ENCODE data around the gene MAD1L1.

Gene MAD1L1

DNA sequence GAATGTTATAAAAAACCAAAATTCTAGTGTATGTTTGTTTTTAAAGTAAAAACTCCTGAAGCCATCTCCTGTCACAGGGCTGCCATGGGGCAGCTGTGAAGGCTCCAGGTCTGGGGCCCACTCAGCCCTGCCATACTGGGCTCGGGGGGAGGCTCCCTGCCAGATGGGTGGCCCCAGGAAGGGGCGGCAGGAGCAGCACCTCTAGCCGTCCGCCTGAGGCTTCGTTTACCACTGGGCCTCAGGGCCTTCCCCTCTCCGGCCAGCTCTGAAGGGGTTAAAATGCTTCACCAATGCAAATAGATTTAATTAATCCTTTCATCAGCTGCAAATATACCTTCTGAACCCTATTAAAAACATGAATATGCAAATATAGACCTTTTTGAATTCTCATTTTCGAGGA, 423.7 kb downstream of the MAD1L1 start:
- no peaks in the 10 kb centered on the region for H3K9me3 ChIP-seq (ENCODE audit: severe bottlenecking)
- TF ChIP-seq, protein P1, sequence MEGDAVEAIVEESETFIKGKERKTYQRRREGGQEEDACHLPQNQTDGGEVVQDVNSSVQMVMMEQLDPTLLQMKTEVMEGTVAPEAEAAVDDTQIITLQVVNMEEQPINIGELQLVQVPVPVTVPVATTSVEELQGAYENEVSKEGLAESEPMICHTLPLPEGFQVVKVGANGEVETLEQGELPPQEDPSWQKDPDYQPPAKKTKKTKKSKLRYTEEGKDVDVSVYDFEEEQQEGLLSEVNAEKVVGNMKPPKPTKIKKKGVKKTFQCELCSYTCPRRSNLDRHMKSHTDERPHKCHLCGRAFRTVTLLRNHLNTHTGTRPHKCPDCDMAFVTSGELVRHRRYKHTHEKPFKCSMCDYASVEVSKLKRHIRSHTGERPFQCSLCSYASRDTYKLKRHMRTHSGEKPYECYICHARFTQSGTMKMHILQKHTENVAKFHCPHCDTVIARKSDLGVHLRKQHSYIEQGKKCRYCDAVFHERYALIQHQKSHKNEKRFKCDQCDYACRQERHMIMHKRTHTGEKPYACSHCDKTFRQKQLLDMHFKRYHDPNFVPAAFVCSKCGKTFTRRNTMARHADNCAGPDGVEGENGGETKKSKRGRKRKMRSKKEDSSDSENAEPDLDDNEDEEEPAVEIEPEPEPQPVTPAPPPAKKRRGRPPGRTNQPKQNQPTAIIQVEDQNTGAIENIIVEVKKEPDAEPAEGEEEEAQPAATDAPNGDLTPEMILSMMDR (IDR thresholded peaks at IDR 0.05; ENCODE audit: poor library complexity, severe bottlenecking): no peak
- H3K36me3 ChIP-seq (ENCODE audit: low read depth): no peaks in the 10 kb centered on the region
- no peak overlapping the region for H3K27ac ChIP-seq (ENCODE audit: poor library complexity, severe bottlenecking)
- H3K4me1 ChIP-seq (ENCODE audit: insufficient read depth, poor library complexity, severe bottlenecking): no peaks in the 10 kb centered on the region
- no peak overlapping the region for H3K4me3 ChIP-seq (ENCODE audit: severe bottlenecking)
- DNase-seq (ENCODE audit: low spot score): no peak
- ATAC-seq (ENCODE audit: low read depth): no peak
- H3K27me3 ChIP-seq (ENCODE audit: insufficient read depth, poor library complexity, severe bottlenecking): no peaks in the 10 kb centered on the region

DNA sequence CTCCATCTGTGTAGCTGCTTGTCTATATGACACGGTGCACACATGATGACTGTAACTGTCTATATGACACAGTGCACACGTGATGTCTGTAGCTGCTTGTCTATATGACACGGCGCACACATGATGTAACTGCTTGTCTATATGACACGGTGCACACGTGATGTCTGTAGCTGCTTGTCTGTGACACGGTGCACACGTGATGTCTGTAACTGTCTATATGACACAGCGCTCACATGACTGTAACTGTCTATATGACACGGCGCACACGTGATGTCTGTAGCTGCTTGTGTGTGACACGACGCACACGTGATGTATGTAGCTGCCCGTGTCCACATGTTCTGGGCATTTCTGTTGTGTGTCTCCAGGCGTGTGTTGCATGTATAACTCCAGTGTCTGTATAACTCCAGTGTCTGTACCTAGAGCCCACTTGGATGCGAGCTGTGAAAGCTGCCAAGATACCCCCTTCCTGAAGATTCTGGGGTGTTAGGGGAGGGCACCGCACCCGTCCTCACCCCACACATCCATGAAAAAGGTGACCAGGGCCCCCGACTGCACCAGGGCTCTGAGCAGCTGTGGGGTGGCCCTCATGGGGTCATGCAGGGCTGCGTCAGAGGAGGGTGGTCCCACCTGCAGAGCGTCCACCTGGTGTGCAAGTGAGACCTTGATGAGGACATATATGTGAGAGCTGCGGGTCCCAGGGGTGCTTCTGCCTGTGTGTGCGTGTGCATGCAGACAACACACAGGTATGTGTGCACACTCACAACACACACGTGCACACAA, 424.7 kb downstream of the MAD1L1 start:
- ATAC-seq (ENCODE audit: low read depth) (no peak), DNase-seq (ENCODE audit: low spot score) (no peak)
- no peaks in the 10 kb centered on the region for H3K9me3 ChIP-seq (ENCODE audit: severe bottlenecking)
- H3K27ac ChIP-seq (ENCODE audit: poor library complexity, severe bottlenecking): no peak overlapping the region
- H3K27me3 ChIP-seq (ENCODE audit: insufficient read depth, poor library complexity, severe bottlenecking): no peaks in the 10 kb centered on the region
- TF ChIP-seq, protein P1 (IDR thresholded peaks at IDR 0.05; ENCODE audit: poor library complexity, severe bottlenecking): no peak
- no peaks in the 10 kb centered on the region for H3K4me1 ChIP-seq (ENCODE audit: insufficient read depth, poor library complexity, severe bottlenecking)
- H3K4me3 ChIP-seq (ENCODE audit: severe bottlenecking): no peak overlapping the region
- H3K36me3 ChIP-seq (ENCODE audit: low read depth): no peaks in the 10 kb centered on the region

DNA sequence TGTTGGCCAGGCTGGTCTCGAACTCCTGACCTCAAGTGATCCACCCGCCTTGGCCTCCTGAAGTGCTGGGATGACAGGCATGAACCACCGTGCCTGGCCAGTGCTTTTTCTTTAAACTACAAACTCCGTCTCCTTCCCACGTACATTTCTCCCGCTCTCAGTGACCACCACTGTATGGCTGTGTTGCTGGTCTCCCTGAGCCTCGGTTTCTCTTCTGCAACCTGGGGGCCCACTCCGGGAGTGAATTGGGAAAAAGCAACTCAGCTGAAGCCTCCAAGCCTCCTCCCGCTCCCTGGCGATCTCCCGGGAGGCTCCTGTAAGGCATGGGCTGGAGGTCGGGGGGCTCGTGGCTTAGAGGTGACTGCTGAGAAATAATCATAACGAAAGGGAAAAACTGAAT, 426.4 kb downstream of the MAD1L1 start:
- TF ChIP-seq, protein P1 (IDR thresholded peaks at IDR 0.05; ENCODE audit: poor library complexity, severe bottlenecking): no peak
- ATAC-seq (ENCODE audit: low read depth): no peak
- no peaks in the 10 kb centered on the region for H3K36me3 ChIP-seq (ENCODE audit: low read depth)

DNA sequence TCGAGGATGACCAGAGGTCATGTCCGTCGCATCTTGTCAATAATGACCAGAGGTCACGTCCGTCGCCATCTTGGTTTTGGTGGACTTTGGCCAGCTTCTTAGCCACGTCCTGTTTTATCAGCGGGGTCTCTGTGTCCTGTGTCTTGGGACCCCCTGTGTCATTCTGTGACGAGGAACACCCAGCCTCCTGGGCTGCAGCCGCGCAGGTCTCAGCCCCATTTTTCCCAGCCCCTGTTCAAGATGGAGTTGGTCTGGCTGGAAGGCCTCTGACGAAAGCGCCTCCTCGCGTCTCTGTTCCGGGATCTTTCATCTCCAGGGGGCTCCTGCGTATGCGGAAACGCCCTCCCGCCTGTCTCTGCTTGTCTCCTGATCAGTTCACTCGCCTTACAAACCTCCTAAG, 428.4 kb downstream of the MAD1L1 start:
- ATAC-seq (ENCODE audit: low read depth): no peak
- no peak for DNase-seq (ENCODE audit: low spot score)
- H3K27ac ChIP-seq (ENCODE audit: poor library complexity, severe bottlenecking): no peak overlapping the region
- no peaks in the 10 kb centered on the region for H3K27me3 ChIP-seq (ENCODE audit: insufficient read depth, poor library complexity, severe bottlenecking)
- H3K4me3 ChIP-seq (ENCODE audit: severe bottlenecking): no peak overlapping the region
- no peaks in the 10 kb centered on the region for H3K36me3 ChIP-seq (ENCODE audit: low read depth)
- TF ChIP-seq, protein P1 (IDR thresholded peaks at IDR 0.05; ENCODE audit: poor library complexity, severe bottlenecking): no peak
- no peaks in the 10 kb centered on the region for H3K4me1 ChIP-seq (ENCODE audit: insufficient read depth, poor library complexity, severe bottlenecking)
- H3K9me3 ChIP-seq (ENCODE audit: severe bottlenecking): peaks cover 3% of the 10 kb centered on the region

More for the DNA sequence above, 426.4 kb downstream of the MAD1L1 start:
- Histone ChIP-seq H3K27me3 (ENCODE audit: insufficient read depth, poor library complexity, severe bottlenecking) (no peaks in the 10 kb centered on the region), H3K4me3 (ENCODE audit: severe bottlenecking) (no peak overlapping the region), H3K27ac (ENCODE audit: poor library complexity, severe bottlenecking) (no peak overlapping the region), H3K4me1 (ENCODE audit: insufficient read depth, poor library complexity, severe bottlenecking) (no peaks in the 10 kb centered on the region), H3K9me3 (ENCODE audit: severe bottlenecking) (peaks cover 3% of the 10 kb centered on the region)
- DNase-seq (ENCODE audit: low spot score): no peak

DNA sequence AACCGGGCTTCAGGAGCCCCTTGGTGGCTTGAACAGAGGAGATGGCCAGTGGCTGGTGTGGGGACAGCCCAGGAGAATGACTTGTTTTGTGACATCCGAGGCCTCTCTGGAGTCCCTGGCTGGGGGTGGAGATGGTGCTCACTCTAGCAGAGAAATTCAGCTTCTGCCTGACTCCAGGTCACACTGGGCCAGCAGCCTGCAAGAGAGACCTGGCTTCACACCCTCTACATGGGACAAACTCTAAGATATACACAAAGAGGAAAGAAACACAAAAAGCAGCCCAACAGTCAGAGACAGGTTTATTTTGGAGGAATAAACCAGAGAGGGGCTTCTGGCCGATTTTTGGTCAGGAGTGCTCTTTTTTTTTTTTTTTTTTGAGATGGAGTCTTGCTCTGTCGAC, 429.8 kb downstream of the MAD1L1 start:
- ATAC-seq (ENCODE audit: low read depth) (no peak), DNase-seq (ENCODE audit: low spot score) (no peak)
- Histone ChIP-seq H3K27ac (ENCODE audit: poor library complexity, severe bottlenecking) (no peak overlapping the region), H3K27me3 (ENCODE audit: insufficient read depth, poor library complexity, severe bottlenecking) (no peaks in the 10 kb centered on the region), H3K4me1 (ENCODE audit: insufficient read depth, poor library complexity, severe bottlenecking) (no peaks in the 10 kb centered on the region), H3K4me3 (ENCODE audit: severe bottlenecking) (no peak overlapping the region), H3K36me3 (ENCODE audit: low read depth) (no peaks in the 10 kb centered on the region), H3K9me3 (ENCODE audit: severe bottlenecking) (peaks cover 3% of the 10 kb centered on the region)
- TF ChIP-seq, protein P1 (IDR thresholded peaks at IDR 0.05; ENCODE audit: poor library complexity, severe bottlenecking): no peak

Measured in RWPE2 (cell line).